ENCODE results near the gene KIRREL3. TPM values are rescaled to one million over a fixed set of nuclear protein-coding genes. Genes with fewer than 3 reads are reported as not detected.

Gene KIRREL3
- total and polyA plus RNA-seq, 8 donors = 0.06 to 1.1 (median 0.26) TPM; not detected in 2

GRCh38 chr11:126573325-126573978 is 427.1 kb downstream of the KIRREL3 start:
- no peak for TF ChIP-seq CTCF (IDR thresholded peaks at IDR 0.05)
- Histone ChIP-seq H3K27ac (no peak overlapping the region), H3K27me3 (no peaks in the 10 kb centered on the region), H3K4me3 (no peak overlapping the region), H3K4me1 (no peaks in the 10 kb centered on the region), H3K9me3 (no peaks in the 10 kb centered on the region), H3K36me3 (no peaks in the 10 kb centered on the region)
- DNase-seq (no peak), FAIRE-seq (no peak), ATAC-seq (no peak)
- WGBS, 2 donors = 44 to 52% methylated on average over 11 of the region's 11 CpGs
- intact Hi-C loops (cut with DNase I) = no loop called here

GRCh38 chr11:126570489-126570888 is 430.1 kb downstream of the KIRREL3 start:
- no peak for DNase-seq
- Histone ChIP-seq H3K4me3 (no peak overlapping the region), H3K27me3 (no peaks in the 10 kb centered on the region), H3K27ac (no peak overlapping the region), H3K36me3 (no peaks in the 10 kb centered on the region), H3K9me3 (no peaks in the 10 kb centered on the region), H3K4me1 (no peaks in the 10 kb centered on the region)
- intact Hi-C loops (cut with DNase I) = no loop called here
- no peak for ATAC-seq
- 52 to 58% methylated on average over 5 of the region's 5 CpGs for WGBS, 2 donors
- no peak for FAIRE-seq
- TF ChIP-seq CTCF (IDR thresholded peaks at IDR 0.05) = no peak

GRCh38 chr11:126567419-126567818 is 433.2 kb downstream of the KIRREL3 start:
- WGBS, 2 donors = 39 to 41% methylated on average over 4 of the region's 4 CpGs
- Histone ChIP-seq H3K36me3 (no peaks in the 10 kb centered on the region), H3K27ac (no peak overlapping the region), H3K27me3 (no peaks in the 10 kb centered on the region), H3K4me3 (no peak overlapping the region), H3K9me3 (no peaks in the 10 kb centered on the region), H3K4me1 (no peaks in the 10 kb centered on the region)
- no peak for TF ChIP-seq CTCF (IDR thresholded peaks at IDR 0.05)
- DNase-seq = no peak
- peak in 1 of 4 donors; percentile 21 for ATAC-seq
- intact Hi-C loops (cut with DNase I) = no loop called here
- FAIRE-seq = no peak

- Histone ChIP-seq H3K4me3 (no peak overlapping the region), H3K27me3 (peaks cover 0 to 3% (median 0%) of the 10 kb centered on the region in 4 donors), H3K4me1 (no peaks in the 10 kb centered on the region), H3K9me3 (no peaks in the 10 kb centered on the region), H3K36me3 (no peaks in the 10 kb centered on the region), H3K27ac (no peak overlapping the region)
- WGBS, 2 donors = 5 to 10% methylated on average over 9 of the region's 9 CpGs
- DNase-seq (no peak), FAIRE-seq (no peak), ATAC-seq (no peak)
- intact Hi-C loops (cut with DNase I) = no loop called here
- TF ChIP-seq CTCF (IDR thresholded peaks at IDR 0.05) = no peak
These were observed 436.0 kb downstream of the KIRREL3 start for GRCh38 chr11:126564566-126564965.

- Histone ChIP-seq H3K36me3 (no peaks in the 10 kb centered on the region), H3K27me3 (peaks cover 0 to 3% (median 0%) of the 10 kb centered on the region in 4 donors), H3K27ac (no peak overlapping the region), H3K9me3 (no peaks in the 10 kb centered on the region), H3K4me1 (no peaks in the 10 kb centered on the region), H3K4me3 (no peak overlapping the region)
- FAIRE-seq (no peak), ATAC-seq (peak in 3 of 4 donors; percentile 45 to 82 (median 72)), DNase-seq (peak in 4 of 6 donors; percentile 8 to 39 (median 24))
- 27% methylated on average over 8 of the region's 8 CpGs for WGBS, 2 donors
- TF ChIP-seq CTCF (IDR thresholded peaks at IDR 0.05) = no peak
- intact Hi-C loops (cut with DNase I) = no loop called here
These were observed 439.2 kb downstream of the KIRREL3 start for GRCh38 chr11:126561327-126561893.

Data from pancreas (tissue), 10 donors.